T-helper 2 cell treated with Interferon-gamma antibody and Interleukin-4, amounts not matched to agents 100 ng/mL and 5 ng/mL, for 36 hours (primary cell): ENCODE measurements around the gene NUDT15. TPM values are rescaled to one million over a fixed set of nuclear protein-coding genes. Genes with fewer than 3 reads are reported as not detected.
"Not testable (repeated sequence)": the region's sequence is repeated elsewhere in the genome, so short reads cannot be mapped to it uniquely, and the experiment has no call there.

Experiments
- intact Hi-C: fragments of 100-400 bp; cut with micrococcal nuclease; formaldehyde crosslinking; loops from one replicate; pipeline ENCODE4 v1.15.1; 2023
- total RNA-seq: library from RNA; stranded (reverse); gene quantifications from 2 replicates; pipeline ENCODE4 v1.2.3, GENCODE V29; 2022

The NUDT15 gene
- total RNA-seq, 1 donor from 2014 or later: 15.4 TPM

- intact Hi-C loops: no loop called here
These were observed 3.4 kb downstream of the NUDT15 start for GRCh38 chr13:48040896-48041295.

- intact Hi-C loops: no loop called here
These were observed 5.4 kb downstream of the NUDT15 start for GRCh38 chr13:48042894-48043293.

- intact Hi-C loops: no loop called here
These were observed 6.4 kb downstream of the NUDT15 start for GRCh38 chr13:48043789-48044503.

- intact Hi-C loops: no loop called here
These were observed 13.0 kb downstream of the NUDT15 start for GRCh38 chr13:48050550-48050949.

- intact Hi-C loops: no loop called here
These were observed 17.1 kb downstream of the NUDT15 start for GRCh38 chr13:48054601-48055000.

GRCh38 chr13:48055712-48056111 is 18.2 kb downstream of the NUDT15 start:
- intact Hi-C loops: no loop called here

- intact Hi-C loops: not testable (repeated sequence)
These were observed 21.0 kb downstream of the NUDT15 start for GRCh38 chr13:48058536-48058935.

DNA sequence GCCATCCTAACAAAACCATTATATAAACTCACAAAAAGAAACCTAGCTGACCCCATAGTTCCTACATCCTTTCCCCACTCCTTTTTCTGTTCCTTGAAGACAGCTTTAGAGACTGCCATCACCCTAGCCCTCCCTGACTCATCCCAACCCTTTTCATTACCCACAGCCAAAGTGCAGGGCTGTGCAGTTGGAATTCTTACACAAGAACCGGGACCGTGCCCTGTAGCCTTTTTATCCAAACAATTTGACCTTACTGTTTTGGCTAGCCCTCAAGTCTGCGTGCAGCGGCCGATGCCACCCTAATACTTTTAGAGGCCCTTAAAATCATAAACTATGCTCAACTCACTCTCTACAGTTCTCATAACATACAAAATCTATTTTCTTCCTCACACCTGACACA is 22.4 kb downstream of the NUDT15 start:
- intact Hi-C loops: not testable (repeated sequence)

- intact Hi-C loops: no loop called here
These were observed 28.9 kb downstream of the NUDT15 start for GRCh38 chr13:48066310-48066989.

- intact Hi-C loops: no loop called here
These were observed 30.5 kb downstream of the NUDT15 start for GRCh38 chr13:48068036-48068435.

GRCh38 chr13:48068952-48069351 is 31.4 kb downstream of the NUDT15 start:
- intact Hi-C loops: no loop called here

DNA sequence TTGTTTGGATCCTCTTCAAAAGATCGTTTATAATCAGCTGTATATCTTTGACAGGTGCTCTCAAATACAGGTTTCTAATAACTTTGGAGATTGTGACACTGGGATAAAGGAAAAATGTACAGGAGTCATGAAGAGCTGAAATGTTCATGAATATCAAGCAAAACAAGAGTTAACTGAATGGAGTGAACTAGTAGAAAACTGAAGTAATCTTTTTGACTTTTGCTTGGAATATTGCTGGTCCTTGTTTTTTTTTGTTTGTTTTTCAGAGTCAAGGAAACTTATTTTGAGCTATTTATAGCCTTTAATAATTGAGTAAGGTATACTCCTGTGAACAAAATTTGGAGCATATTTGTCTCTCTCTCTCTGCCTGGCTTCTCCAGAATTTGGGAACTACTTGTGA is 32.0 kb downstream of the NUDT15 start:
- intact Hi-C loops: no loop called here

- intact Hi-C loops: no loop called here
These were observed 33.4 kb downstream of the NUDT15 start for GRCh38 chr13:48070942-48071341.

DNA sequence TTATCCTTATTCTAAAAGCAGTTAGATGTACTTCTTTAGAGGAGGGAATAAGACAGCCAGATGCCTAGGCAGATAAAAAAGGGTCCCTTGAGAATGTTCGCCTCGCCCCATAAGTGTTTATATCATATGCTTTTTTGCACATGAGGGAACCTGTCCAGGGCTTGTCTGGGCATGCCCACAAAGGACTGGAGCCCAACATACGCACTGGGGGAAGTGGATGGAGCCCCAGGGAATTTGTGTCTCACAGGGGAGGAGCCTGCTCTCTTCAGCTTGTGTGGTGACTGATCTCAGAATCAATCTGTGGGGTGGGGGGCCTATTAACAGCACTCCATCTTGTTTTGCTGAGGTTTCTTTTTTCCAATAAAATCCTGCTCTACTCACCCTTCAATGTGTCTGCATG is 34.8 kb downstream of the NUDT15 start:
- intact Hi-C loops: no loop called here

GRCh38 chr13:48072787-48073186 is 35.3 kb downstream of the NUDT15 start:
- intact Hi-C loops: no loop called here

DNA sequence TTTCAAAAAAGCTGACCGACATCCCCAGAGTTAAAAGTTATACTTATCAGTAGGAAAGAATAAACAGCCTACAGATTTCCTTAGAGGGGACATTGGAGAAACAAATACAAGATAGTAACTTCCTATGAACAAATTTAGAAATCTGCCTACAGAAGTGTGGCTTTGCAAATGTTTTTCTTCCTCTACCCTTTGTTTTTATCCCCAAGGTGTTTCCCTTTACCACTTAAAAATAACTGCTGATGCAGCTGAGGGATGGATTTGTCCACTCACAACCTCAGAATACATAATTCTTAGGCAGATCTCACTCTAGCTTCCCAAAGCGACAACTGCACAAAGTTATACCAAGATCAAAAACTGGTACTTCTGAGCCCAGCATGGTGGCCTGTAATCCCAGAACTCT is 36.5 kb downstream of the NUDT15 start:
- intact Hi-C loops: no loop called here

DNA sequence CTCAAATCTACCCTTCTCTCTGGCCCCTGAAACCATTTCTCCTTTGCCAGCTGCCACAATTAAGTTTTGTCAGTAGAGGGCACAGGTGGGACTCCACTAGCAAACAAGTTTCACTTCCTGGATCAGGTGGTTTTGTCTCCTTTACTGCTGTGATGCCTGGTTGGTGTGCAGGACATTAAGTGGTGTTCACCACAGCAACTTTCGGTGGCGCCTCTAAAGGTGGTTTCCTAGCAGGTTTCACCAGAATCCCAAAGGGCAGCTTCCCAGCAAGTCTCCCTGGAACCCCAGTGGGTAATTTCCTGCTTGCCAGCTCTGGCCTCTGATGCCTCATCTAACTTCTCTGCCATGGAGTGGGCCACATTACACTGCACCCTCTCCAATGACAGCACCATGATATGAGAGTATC is 40.7 kb downstream of the NUDT15 start:
- intact Hi-C loops: no loop called here

DNA sequence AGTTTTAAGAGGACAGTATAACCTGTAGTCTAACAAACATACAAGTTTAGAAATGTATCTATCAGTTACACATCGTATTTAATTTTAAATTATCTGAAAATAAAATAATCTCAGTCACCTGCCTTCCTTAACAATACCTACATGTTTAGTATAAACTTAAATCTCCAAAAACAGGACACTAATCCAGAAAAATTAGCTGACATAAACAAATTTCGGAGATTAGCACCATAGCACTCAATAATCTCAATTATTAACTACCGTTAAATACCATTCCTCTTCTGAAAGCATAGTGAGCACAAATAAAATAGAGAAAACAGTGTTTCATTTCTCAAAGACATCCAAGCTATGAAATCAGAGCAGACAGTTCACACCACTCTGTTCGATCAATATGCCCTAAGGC is 44.2 kb downstream of the NUDT15 start:
- intact Hi-C loops: no loop called here

GRCh38 chr13:48086272-48086671 is 48.7 kb downstream of the NUDT15 start:
- intact Hi-C loops: no loop called here

- intact Hi-C loops: loop anchor here (10.0 kb wide), 2 partner anchors 561 to 881 kb away; partner anchors contain the start of genes CYSLTR2 and FNDC3A
These were observed 56.1 kb downstream of the NUDT15 start for GRCh38 chr13:48093588-48093987.

- intact Hi-C loops: loop anchor here (10.0 kb wide), 2 partner anchors 560 to 880 kb away; partner anchors contain the start of genes CYSLTR2 and FNDC3A
These were observed 56.9 kb downstream of the NUDT15 start for GRCh38 chr13:48094404-48094780.

DNA sequence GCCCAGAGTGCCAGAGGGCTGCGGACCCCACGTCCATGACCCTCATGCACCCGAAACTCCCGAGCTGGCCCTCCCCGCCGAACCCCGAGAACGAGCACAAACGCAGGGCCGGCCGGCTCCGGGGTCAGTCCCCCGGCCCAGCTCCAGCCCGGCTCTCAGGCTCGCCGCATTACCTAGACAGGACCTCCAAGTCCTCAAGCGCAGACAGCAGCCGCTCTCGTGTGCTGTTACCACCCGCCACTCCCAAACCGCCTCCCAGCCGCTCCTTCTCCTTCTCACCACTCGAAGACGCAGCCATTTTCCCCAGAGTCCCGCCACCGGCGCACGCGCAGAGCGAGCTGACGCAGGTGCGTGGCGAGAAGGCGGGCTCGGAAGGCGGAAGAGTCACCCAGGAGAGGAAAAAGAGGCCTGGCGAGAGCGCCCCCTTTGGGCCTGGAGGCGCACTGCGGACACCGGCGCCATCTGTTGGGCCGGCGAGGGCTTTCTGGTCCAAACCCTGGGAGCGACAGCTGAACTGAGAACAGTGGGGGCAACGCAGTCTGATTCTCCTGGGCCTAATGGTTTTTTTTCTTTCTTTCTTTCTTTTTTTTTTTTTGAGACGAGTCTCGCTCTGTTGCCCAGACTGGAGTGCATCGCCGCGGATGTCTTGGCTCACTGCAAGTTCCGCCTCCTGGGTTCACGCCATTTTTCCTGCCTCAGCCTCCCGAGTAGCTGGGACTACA is 57.4 kb downstream of the NUDT15 start, which contains the start of gene MED4:
Gene MED4, minus strand, starts transcription at position 324 of the 722 bp plus-strand sequence. Its CDS starts 26 bp downstream, at position 298.
- intact Hi-C loops: loop anchor here (1.0 to 10.0 kb wide), 7 partner anchors 58 to 880 kb away; partner anchors contain the start of genes CYSLTR2, FNDC3A, ITM2B and NUDT15
